GM04504 (cell line): Measurements from ENCODE around the gene WNT11.
"Not testable (repeated sequence)": the region's sequence is repeated elsewhere in the genome, so short reads cannot be mapped to it uniquely, and the experiment has no call there.

Experiments
- DNase-seq: peaks from one replicate; pipeline ENCODE4 v3.0.0-alpha.2; 2012; ENCODE audit warnings: low read depth

The WNT11 gene

GRCh38 chr11:76201672-76202412 is 4.5 kb downstream of the WNT11 start:
- no peak for DNase-seq

GRCh38 chr11:76201056-76201455 is 5.2 kb downstream of the WNT11 start:
- DNase-seq, result no peak

DNA sequence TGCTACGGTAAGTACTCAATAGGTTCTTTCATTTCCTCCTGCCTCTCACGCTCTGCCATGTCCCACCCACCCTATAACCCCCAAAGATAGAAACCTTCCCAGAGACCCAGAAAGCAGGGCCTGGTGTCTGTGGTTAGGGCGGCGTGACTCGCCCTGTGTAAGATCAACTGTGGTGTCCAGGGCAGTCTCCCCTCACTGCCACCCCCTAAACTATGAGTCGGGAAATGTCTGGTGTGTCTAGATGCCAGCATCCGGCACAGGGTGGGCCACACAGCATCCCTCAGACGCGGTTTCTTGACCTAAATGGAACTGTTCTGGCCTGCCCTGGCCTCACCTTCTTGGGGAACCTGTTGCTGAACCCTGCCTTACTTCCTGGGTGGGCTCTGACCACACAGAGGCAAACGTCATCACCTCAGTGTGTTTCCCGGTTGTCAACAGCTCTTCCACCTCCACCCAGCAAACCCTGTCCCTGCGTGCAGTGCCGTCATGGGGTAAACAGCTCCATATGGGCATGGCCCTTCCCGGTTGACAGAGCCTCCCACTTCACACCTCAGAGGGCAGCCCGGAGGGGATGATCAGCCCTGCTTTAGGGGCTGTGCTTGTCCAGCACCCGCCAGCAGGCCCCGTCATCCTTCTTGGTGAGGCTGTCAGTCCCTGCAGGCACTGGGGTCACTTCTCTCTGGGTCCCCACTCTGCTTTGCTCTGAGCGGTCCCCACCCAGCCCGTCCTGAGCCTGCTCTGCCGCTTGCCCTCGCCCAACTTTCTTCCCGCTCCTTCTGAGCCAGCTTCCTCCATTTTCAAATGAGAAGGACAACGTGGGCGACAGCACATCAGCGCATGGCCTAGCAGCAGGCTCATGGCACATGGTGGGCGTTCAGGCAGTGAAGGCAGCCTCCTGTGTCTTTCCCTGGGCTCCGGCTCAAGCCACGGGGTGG is 6.0 kb downstream of the WNT11 start:
- DNase-seq, result no peak

DNA sequence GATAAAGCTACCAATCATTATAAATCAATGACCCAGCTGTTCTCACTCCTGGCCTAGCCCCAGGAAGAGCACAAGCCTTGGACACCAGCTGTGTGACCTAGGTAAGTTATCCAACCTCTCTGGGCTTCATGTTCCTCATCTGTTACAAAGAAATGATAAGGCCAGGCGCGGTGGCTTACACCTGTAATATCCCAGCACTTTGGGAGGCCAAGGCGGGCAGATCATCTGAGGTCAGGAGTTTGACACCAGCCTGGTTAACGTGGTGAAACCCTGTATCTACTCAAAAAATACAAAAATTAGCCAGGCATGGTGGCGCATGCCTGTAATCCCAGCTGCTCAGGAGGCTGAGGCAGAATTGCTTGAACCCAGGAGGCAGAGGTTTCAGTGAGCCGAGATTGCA is 7.6 kb downstream of the WNT11 start:
- not testable (repeated sequence) for DNase-seq

- no peak for DNase-seq
Measured at GRCh38 chr11:76197941-76198640, 8.2 kb downstream of the WNT11 start.

GRCh38 chr11:76197332-76197731 is 9.0 kb downstream of the WNT11 start:
- DNase-seq, result no peak

DNA sequence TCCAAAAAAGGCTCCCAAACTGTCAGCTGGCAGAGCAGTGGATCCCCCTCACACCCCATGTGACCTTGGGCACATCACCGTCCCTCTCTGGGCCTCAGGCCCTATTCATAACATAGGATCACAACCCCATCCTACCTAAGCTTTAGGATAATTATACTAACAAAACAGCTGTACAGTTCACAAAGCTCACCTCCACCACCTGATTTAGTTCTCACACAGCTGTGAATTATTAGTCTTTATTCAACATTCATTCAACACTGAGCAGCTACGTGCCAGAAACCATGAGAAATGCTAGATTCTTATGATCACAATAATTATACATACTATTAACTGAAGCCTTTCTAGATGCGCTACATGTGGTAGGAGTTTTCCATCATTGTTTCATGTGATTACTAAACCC is 9.5 kb downstream of the WNT11 start:
- no peak for DNase-seq

- DNase-seq, result no peak
Measured at GRCh38 chr11:76194872-76195668, 11.2 kb downstream of the WNT11 start.

GRCh38 chr11:76193219-76193618 is 13.1 kb downstream of the WNT11 start:
- DNase-seq, result no peak

- no peak for DNase-seq
Measured at GRCh38 chr11:76190376-76190775, 15.9 kb downstream of the WNT11 start.

DNA sequence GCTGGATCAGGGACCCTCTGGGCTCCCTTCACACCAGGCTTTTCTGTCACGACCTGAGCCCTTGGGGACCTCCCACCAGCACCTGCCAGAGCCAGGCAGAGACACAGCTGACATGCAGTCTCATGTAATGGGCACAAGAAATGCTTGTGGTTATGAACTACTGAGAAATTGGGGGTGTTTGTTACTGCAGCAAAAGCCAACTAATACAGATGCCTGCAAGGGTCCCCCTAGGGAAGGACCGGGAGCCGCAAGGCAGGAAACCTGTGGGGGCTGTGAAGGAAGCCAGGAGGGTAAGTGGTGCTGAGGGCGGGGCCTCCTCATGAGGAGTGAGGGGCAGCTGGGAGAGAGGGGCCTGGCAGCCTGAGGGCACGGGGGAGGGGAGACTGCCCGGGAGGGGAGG is 16.6 kb downstream of the WNT11 start:
- no peak for DNase-seq

GRCh38 chr11:76188873-76189272 is 17.4 kb downstream of the WNT11 start:
- DNase-seq, result no peak

GRCh38 chr11:76186776-76187279 is 19.5 kb downstream of the WNT11 start:
- no peak for DNase-seq

DNA sequence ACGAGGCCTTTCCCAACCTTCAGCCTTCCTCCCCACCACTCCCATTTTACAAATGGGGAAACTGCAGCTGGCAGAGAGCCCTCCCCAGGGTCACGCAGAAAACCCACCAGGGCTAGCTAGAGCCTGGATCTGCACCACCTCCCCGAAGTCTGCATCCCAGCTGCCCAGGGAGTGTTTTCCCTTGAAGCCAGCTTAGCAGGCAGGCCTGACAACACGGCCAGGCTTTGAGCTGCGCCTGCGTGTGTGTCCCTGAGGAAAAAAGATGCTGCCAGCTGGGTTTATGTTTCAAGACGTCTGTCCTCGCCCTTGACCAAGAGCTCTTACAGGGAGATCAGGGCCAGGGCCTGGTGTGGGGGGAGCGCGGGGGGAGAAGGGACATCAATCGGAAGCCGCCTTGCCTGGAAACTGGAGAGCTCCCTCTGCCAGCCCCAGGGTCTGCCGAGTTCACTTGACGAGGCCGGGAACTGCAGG is 20.3 kb downstream of the WNT11 start:
- DNase-seq, result no peak

DNA sequence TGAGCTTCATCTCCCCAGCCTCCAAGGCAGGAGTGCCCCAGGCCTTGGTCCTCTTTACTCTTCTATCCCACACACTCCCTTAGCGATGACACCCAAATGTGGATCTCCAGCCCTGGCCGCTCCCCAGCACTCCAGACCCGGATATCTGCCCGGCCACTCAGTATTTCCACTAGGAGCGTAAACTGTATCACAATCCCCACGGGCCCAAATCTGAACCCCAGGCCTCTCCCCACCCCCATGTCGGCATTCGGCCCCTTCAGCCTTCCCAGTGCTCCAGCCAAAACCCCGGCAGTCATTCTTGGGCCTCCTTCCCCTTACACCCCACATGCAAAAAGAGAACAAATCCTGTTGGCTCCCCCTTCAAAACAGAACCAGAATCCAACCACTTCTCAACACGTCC is 20.8 kb downstream of the WNT11 start:
- no peak for DNase-seq

DNA sequence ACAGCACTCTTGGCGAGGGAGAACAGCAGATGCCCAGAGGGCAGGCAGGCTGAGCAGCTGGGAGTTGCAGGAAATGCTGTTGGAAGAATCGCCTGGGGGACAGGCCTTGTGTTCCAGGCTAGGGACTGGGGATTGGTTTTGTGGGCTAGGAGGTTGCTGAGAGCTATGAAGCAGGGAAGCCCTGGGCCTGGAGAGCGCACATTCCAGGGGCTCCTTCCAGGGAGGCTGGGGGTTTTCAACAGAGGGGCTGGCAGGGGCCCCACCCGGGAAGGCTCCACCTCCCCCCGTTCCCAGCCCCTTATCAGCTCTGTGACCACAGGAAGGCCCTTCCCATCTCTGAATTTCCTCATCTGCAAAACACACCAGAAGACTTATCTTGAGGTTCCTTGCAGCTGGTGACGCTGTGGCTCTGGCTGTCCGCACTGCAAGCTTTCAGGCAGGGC is 21.7 kb downstream of the WNT11 start:
- DNase-seq, result no peak

DNA sequence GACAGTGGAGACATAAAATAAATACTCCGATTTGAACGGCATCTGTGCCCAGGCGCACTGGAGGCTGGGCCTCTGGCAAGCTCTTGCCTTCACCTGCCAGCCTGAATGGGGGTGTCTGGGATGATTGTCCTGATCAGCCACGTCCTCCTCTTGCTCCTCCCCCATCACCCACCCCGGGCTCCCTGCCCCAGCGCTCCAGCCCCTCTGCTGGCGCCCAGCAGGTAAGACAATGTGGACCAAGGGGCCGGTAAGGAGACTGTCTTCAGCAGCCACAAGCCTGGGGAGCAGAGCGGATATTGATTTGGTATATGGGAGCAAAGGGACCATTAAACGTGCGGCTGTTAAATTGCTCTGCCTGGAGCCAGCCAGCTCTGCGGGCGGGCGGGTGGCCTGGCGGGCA is 24.9 kb downstream of the WNT11 start:
- DNase-seq, result no peak

DNA sequence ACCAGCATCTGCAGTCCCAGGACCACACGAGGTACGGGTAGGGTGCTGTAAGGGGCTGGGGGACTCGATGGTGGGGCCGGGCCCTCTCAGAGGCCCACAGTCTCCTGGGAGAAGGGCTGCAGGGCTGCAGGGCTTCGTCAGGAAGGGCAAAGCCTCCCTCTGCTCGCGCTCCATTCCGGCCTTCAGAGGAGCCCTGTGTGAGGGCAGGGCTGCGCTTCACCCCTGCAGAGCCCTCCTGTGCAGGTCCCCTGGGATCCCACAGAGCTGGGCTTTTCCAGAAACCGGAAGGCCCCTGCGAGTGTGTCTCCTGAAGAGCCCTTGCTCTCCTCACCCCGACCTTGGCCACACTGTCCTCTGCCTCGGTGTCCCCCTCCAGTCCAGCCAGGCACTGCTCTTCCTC is 27.2 kb downstream of the WNT11 start:
- no peak for DNase-seq

- DNase-seq, result no peak
Measured at GRCh38 chr11:76177250-76177686, 29.0 kb downstream of the WNT11 start.

GRCh38 chr11:76176463-76176862 is 29.8 kb downstream of the WNT11 start:
- no peak for DNase-seq

- DNase-seq, result no peak
Measured at GRCh38 chr11:76175783-76176182, 30.5 kb downstream of the WNT11 start.
